SK-N-MC (cell line): ENCODE results near the gene DNAH10.

ENCODE experiments used
- EZH2 ChIP-seq: fragments of 200-600 bp; sonication (generic); IDR thresholded peaks from one replicate; pipeline ENCODE4 v1.6.1; 2017; ENCODE audit warnings: antibody characterized with exemption
- FOXP2 ChIP-seq: optimal IDR thresholded peaks from 2 replicates; pipeline ENCODE3; 2011; ENCODE audit warnings: mild to moderate bottlenecking, moderate library complexity; ENCODE audit not compliant: insufficient read depth; ENCODE audit errors: extremely low read length, control extremely low read depth
- POLR2AphosphoS5 ChIP-seq: IDR thresholded peaks from 2 replicates; pipeline ENCODE4 v1.6.1; 2012; ENCODE audit warnings: mild to moderate bottlenecking, low read depth, low read length, borderline replicate concordance

- TF ChIP-seq POLR2AphosphoS5: no peak
- TF ChIP-seq FOXP2: no peak
- no peak for TF ChIP-seq EZH2
Observed at GRCh38 chr12:123928274-123928865, 166.3 kb downstream of the DNAH10 start.
